ENCODE results near the gene EXOC4.
"Not testable (repeated sequence)": the region's sequence is repeated elsewhere in the genome, so short reads cannot be mapped to it uniquely, and the experiment has no call there.

EXOC4 gene

GRCh38 chr7:133274265-133274664 lies 21.4 kb downstream of the EXOC4 start:
- ATAC-seq (ENCODE audit: low read depth) (no peak), DNase-seq (ENCODE audit: low spot score) (no peak)
- no peak overlapping the region for H3K4me3 ChIP-seq (ENCODE audit: severe bottlenecking)
- H3K27ac ChIP-seq (ENCODE audit: poor library complexity, severe bottlenecking): no peak overlapping the region
- peaks cover 22% of the 10 kb centered on the region; the same call in 1 of the 2 replicates for H3K36me3 ChIP-seq (ENCODE audit: low read depth)
- TF ChIP-seq CTCF (IDR thresholded peaks at IDR 0.05; ENCODE audit: poor library complexity, severe bottlenecking): no peak
- H3K9me3 ChIP-seq (ENCODE audit: severe bottlenecking): no peaks in the 10 kb centered on the region
- no peaks in the 10 kb centered on the region for H3K4me1 ChIP-seq (ENCODE audit: insufficient read depth, poor library complexity, severe bottlenecking)
- H3K27me3 ChIP-seq (ENCODE audit: insufficient read depth, poor library complexity, severe bottlenecking): no peaks in the 10 kb centered on the region

GRCh38 chr7:133275008-133275407 lies 22.1 kb downstream of the EXOC4 start:
- Histone ChIP-seq H3K36me3 (ENCODE audit: low read depth) (peaks cover 27% of the 10 kb centered on the region; the same call in 1 of the 2 replicates), H3K27ac (ENCODE audit: poor library complexity, severe bottlenecking) (no peak overlapping the region), H3K4me1 (ENCODE audit: insufficient read depth, poor library complexity, severe bottlenecking) (no peaks in the 10 kb centered on the region), H3K4me3 (ENCODE audit: severe bottlenecking) (no peak overlapping the region), H3K9me3 (ENCODE audit: severe bottlenecking) (no peaks in the 10 kb centered on the region), H3K27me3 (ENCODE audit: insufficient read depth, poor library complexity, severe bottlenecking) (no peaks in the 10 kb centered on the region)
- peak; percentile 9 for TF ChIP-seq CTCF (IDR thresholded peaks at IDR 0.05; ENCODE audit: poor library complexity, severe bottlenecking)
- ATAC-seq (ENCODE audit: low read depth) (no peak), DNase-seq (ENCODE audit: low spot score) (no peak)

- H3K36me3 ChIP-seq (ENCODE audit: low read depth): peaks cover 27% of the 10 kb centered on the region; the same call in 1 of the 2 replicates
- TF ChIP-seq CTCF (IDR thresholded peaks at IDR 0.05; ENCODE audit: poor library complexity, severe bottlenecking): no peak
- no peak for ATAC-seq (ENCODE audit: low read depth)
These were observed 22.7 kb downstream of the EXOC4 start for GRCh38 chr7:133275446-133276095.

GRCh38 chr7:133278975-133279374 lies 26.1 kb downstream of the EXOC4 start:
- H3K27me3 ChIP-seq (ENCODE audit: insufficient read depth, poor library complexity, severe bottlenecking); DNase-seq (ENCODE audit: low spot score); H3K27ac ChIP-seq (ENCODE audit: poor library complexity, severe bottlenecking); H3K4me1 ChIP-seq (ENCODE audit: insufficient read depth, poor library complexity, severe bottlenecking); H3K9me3 ChIP-seq (ENCODE audit: severe bottlenecking); H3K4me3 ChIP-seq (ENCODE audit: severe bottlenecking); ATAC-seq (ENCODE audit: low read depth): not testable (repeated sequence)
- H3K36me3 ChIP-seq (ENCODE audit: low read depth): peaks cover 30% of the 10 kb centered on the region

More at GRCh38 chr7:133275446-133276095, 22.7 kb downstream of the EXOC4 start:
- no peak for DNase-seq (ENCODE audit: low spot score)
- Histone ChIP-seq H3K9me3 (ENCODE audit: severe bottlenecking) (no peaks in the 10 kb centered on the region), H3K27ac (ENCODE audit: poor library complexity, severe bottlenecking) (no peak overlapping the region), H3K4me1 (ENCODE audit: insufficient read depth, poor library complexity, severe bottlenecking) (no peaks in the 10 kb centered on the region), H3K4me3 (ENCODE audit: severe bottlenecking) (no peak overlapping the region), H3K27me3 (ENCODE audit: insufficient read depth, poor library complexity, severe bottlenecking) (no peaks in the 10 kb centered on the region)

- Histone ChIP-seq H3K36me3 (ENCODE audit: low read depth) (peaks cover 23% of the 10 kb centered on the region), H3K4me3 (ENCODE audit: severe bottlenecking) (no peak overlapping the region), H3K27me3 (ENCODE audit: insufficient read depth, poor library complexity, severe bottlenecking) (no peaks in the 10 kb centered on the region), H3K9me3 (ENCODE audit: severe bottlenecking) (no peaks in the 10 kb centered on the region), H3K4me1 (ENCODE audit: insufficient read depth, poor library complexity, severe bottlenecking) (no peaks in the 10 kb centered on the region), H3K27ac (ENCODE audit: poor library complexity, severe bottlenecking) (no peak overlapping the region)
- TF ChIP-seq CTCF (IDR thresholded peaks at IDR 0.05; ENCODE audit: poor library complexity, severe bottlenecking): no peak
- ATAC-seq (ENCODE audit: low read depth) (no peak), DNase-seq (ENCODE audit: low spot score) (no peak)
These were observed 29.2 kb downstream of the EXOC4 start for GRCh38 chr7:133282094-133282493.

Data from RWPE2 (cell line).